BJ (cell line): Measurements from ENCODE around the gene TMEM108. TPM values are rescaled to one million over a fixed set of nuclear protein-coding genes. Genes with fewer than 3 reads are reported as not detected.

ENCODE experiments used
- CTCF ChIA-PET: fragments of 350-600 bp; formaldehyde crosslinking; extraction: SDS; loops from one replicate; lab custom pipeline; 2021; ENCODE audit warnings: antibody characterized with exemption, inconsistent platforms; lab: Yijun Ruan, JAX
- POLR2A ChIA-PET: fragments of 300-600 bp; sonication (Branson Sonifier 250); formaldehyde crosslinking; extraction: SDS; loops from one replicate; lab custom pipeline; 2021; ENCODE audit warnings: antibody characterized with exemption; lab: Charles Lee
- DNase-seq: peaks from one replicate; pipeline ENCODE4 v3.0.0-alpha.2; 2011; ENCODE audit warnings: low read depth
- H3K27me3 ChIP-seq: 2 replicates; pipeline ENCODE4 v1.6.0; 2011; ENCODE audit warnings: low read length; ENCODE audit not compliant: control insufficient read depth, insufficient read depth
- H3K36me3 ChIP-seq: 2 replicates; pipeline ENCODE4 v1.5.1; 2011; ENCODE audit warnings: low read length; ENCODE audit not compliant: control insufficient read depth, insufficient read depth
- H3K4me3 ChIP-seq: 2 replicates; pipeline ENCODE4 v1.5.1; 2011; ENCODE audit warnings: low read depth, mild to moderate bottlenecking, control low read depth, low read length
- polyA plus RNA-seq: library from polyadenylated mRNA; depleted of rRNA; stranded (reverse); fragments of >200 nt; gene quantifications from 2 replicates; pipeline ENCODE4 v1.2.3, GENCODE V29; 2011
- TF ChIP-seq, protein P1 (sequence below): IDR thresholded peaks from 2 replicates; pipeline ENCODE4 v1.5.1; 2011; ENCODE audit warnings: low read depth, mild to moderate bottlenecking, control low read depth, inconsistent platforms, low read length, moderate library complexity; ENCODE audit not compliant: insufficient read depth

TMEM108 gene
- polyA plus RNA-seq, 1 experiment, result not detected

- TF ChIP-seq, protein P1, sequence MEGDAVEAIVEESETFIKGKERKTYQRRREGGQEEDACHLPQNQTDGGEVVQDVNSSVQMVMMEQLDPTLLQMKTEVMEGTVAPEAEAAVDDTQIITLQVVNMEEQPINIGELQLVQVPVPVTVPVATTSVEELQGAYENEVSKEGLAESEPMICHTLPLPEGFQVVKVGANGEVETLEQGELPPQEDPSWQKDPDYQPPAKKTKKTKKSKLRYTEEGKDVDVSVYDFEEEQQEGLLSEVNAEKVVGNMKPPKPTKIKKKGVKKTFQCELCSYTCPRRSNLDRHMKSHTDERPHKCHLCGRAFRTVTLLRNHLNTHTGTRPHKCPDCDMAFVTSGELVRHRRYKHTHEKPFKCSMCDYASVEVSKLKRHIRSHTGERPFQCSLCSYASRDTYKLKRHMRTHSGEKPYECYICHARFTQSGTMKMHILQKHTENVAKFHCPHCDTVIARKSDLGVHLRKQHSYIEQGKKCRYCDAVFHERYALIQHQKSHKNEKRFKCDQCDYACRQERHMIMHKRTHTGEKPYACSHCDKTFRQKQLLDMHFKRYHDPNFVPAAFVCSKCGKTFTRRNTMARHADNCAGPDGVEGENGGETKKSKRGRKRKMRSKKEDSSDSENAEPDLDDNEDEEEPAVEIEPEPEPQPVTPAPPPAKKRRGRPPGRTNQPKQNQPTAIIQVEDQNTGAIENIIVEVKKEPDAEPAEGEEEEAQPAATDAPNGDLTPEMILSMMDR, result no peak
- CTCF ChIA-PET, result no interaction called here
- POLR2A ChIA-PET, result no interaction called here
These were observed 119.5 kb downstream of the TMEM108 start for GRCh38 chr3:133157716-133158115.

GRCh38 chr3:133158686-133159085 lies 120.5 kb downstream of the TMEM108 start:
- CTCF ChIA-PET, result no interaction called here
- POLR2A ChIA-PET, result no interaction called here
- Histone ChIP-seq H3K27me3 (no peaks in the 10 kb centered on the region), H3K36me3 (no peaks in the 10 kb centered on the region), H3K4me3 (no peak overlapping the region)
- TF ChIP-seq, protein P1, result no peak
- DNase-seq, result no peak

More at GRCh38 chr3:133157716-133158115, 119.5 kb downstream of the TMEM108 start:
- no peaks in the 10 kb centered on the region for H3K36me3 ChIP-seq
- H3K4me3 ChIP-seq, result no peak overlapping the region
- no peak for DNase-seq
- H3K27me3 ChIP-seq, result no peaks in the 10 kb centered on the region

GRCh38 chr3:133159498-133160475 lies 121.6 kb downstream of the TMEM108 start:
- CTCF ChIA-PET, result no interaction called here
- no peak for DNase-seq
- Histone ChIP-seq H3K4me3 (no peak overlapping the region), H3K36me3 (no peaks in the 10 kb centered on the region), H3K27me3 (no peaks in the 10 kb centered on the region)
- POLR2A ChIA-PET, result no interaction called here
- TF ChIP-seq, protein P1, result no peak

DNA sequence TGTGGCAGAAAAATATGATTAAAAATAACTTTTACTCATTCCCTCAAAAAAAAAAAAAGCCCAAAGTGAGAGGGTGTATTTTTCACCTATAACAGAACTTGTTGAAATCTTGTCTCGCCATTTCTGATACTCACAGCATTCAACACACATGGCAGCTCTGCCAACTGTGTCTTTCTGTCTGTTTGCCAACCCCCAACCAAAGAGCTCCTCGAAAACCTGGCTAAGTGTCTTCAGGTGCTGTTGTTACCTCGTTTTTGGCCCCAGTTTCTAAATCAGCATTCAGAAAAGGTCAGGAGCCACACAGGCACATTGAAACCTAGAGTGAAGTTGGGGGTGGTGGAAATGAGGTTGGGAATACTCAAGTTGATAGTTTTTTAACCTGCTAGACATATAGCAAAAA lies 123.5 kb downstream of the TMEM108 start:
- Histone ChIP-seq H3K36me3 (no peaks in the 10 kb centered on the region), H3K27me3 (no peaks in the 10 kb centered on the region), H3K4me3 (no peak overlapping the region)
- TF ChIP-seq, protein P1, result no peak
- CTCF ChIA-PET, result no interaction called here
- no peak for DNase-seq
- POLR2A ChIA-PET, result no interaction called here

DNA sequence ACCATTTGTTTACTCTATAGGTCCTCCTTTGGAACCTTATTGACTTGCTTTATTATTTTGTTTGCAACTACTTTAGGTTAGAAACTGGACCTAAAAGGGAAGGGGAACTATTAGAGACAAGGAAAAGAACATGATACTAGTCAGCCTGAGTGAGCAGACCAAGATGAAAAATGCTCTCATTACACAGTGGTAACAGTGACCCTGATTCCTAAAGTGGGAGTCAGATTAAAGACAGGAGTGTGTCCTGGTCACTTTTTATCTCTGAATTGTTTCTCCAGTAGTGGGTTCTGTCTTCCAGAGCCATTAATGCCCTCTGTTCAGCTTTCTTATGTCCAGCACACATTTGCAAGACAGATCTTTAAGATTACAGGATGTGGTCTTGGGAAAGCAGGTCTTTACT lies 124.1 kb downstream of the TMEM108 start:
- CTCF ChIA-PET, result interaction anchor here (0.9 kb wide), 1 partner anchor 28 kb away, joined by 3 read pairs; no protein-coding TSS in a partner anchor

More for the DNA sequence above, 124.1 kb downstream of the TMEM108 start:
- DNase-seq, result no peak
- POLR2A ChIA-PET, result no interaction called here
- TF ChIP-seq, protein P1, result no peak
- Histone ChIP-seq H3K4me3 (no peak overlapping the region), H3K27me3 (no peaks in the 10 kb centered on the region), H3K36me3 (no peaks in the 10 kb centered on the region)
